Endodermal cell (in vitro differentiated cells): ENCODE data around the gene PRMT1. TPM values are rescaled to one million over a fixed set of nuclear protein-coding genes. Genes with fewer than 3 reads are reported as not detected.
A peak's percentile ranks its signal among the peaks of the same experiment; 100 is the strongest.

Source experiments
- DNase-seq: peaks from one replicate; pipeline ENCODE4 v3.0.0-alpha.2; 2017
- H3K27ac ChIP-seq: 2 replicates; pipeline ENCODE4 v1.5.1; 2013; ENCODE audit warnings: mild to moderate bottlenecking, low read depth, low read length, moderate library complexity
- H3K27me3 ChIP-seq: 2 replicates; pipeline ENCODE4 v1.6.1; 2013; ENCODE audit warnings: mild to moderate bottlenecking, low read length, moderate library complexity; ENCODE audit not compliant: insufficient read depth, control insufficient read depth, poor library complexity, severe bottlenecking
- H3K36me3 ChIP-seq: 2 replicates; pipeline ENCODE4 v1.7.0; 2013; ENCODE audit warnings: mild to moderate bottlenecking, low read length, moderate library complexity; ENCODE audit not compliant: control insufficient read depth, insufficient read depth
- H3K4me1 ChIP-seq: one replicate; pipeline ENCODE4 v1.7.0; 2013; ENCODE audit warnings: low read length; ENCODE audit not compliant: control insufficient read depth, insufficient read depth
- H3K4me3 ChIP-seq: 2 replicates; pipeline ENCODE4 v1.5.1; 2013; ENCODE audit warnings: mild to moderate bottlenecking, low read length, moderate library complexity
- H3K9ac ChIP-seq: 2 replicates; pipeline ENCODE4 v1.6.1; 2013; ENCODE audit warnings: mild to moderate bottlenecking, low read length, moderate library complexity; ENCODE audit not compliant: poor library complexity, severe bottlenecking; ENCODE audit errors: extremely low read depth
- H3K9me3 ChIP-seq: 2 replicates; pipeline ENCODE4 v1.6.1; 2013; ENCODE audit warnings: mild to moderate bottlenecking, low read length, moderate library complexity; ENCODE audit not compliant: control insufficient read depth
- H3K27ac Mint-ChIP-seq: 2 replicates; pipeline ENCODE4 v1.8.0; 2020; ENCODE audit warnings: mixed read lengths
- H3K27me3 Mint-ChIP-seq: 2 replicates; pipeline ENCODE4 v1.8.0; 2021; ENCODE audit warnings: mild to moderate bottlenecking, mixed read lengths; ENCODE audit not compliant: insufficient read depth
- H3K36me3 Mint-ChIP-seq: 2 replicates; pipeline ENCODE4 v1.8.0; 2020; ENCODE audit warnings: low read depth, mixed read lengths
- H3K4me1 Mint-ChIP-seq: 2 replicates; pipeline ENCODE4 v1.8.0; 2020; ENCODE audit warnings: mixed read lengths
- H3K4me3 Mint-ChIP-seq: 2 replicates; pipeline ENCODE4 v1.8.0; 2020; ENCODE audit warnings: mild to moderate bottlenecking, moderate library complexity, mixed read lengths
- H3K9me3 Mint-ChIP-seq: 2 replicates; pipeline ENCODE4 v1.8.0; 2020; ENCODE audit warnings: mild to moderate bottlenecking, mixed read lengths
- WGBS, 2 experiments: methylation state at CpG; one replicate each; pipeline versions ENCODE4 v1.1.5 to v1.1.7; 2013; ENCODE audit warnings: missing lambda C conversion rate in 2 of 2, mixed read lengths in 1 of 2; ENCODE audit not compliant: insufficient coverage in 1 of 2, insufficient read length in 1 of 2; 5-methylcytosine and 5-hydroxymethylcytosine counted together
- total RNA-seq, 2 donors: library from RNA; stranded (reverse); fragmentation: NEBNext Ultra II Directional in 1 of 2; extraction: Animal tissue kit (Norgen Biotek cat#: 25700) in 1 of 2; gene quantifications; 2 replicates in 1 of 2; 3 replicates in 1 of 2; pipeline ENCODE4 v1.2.1, GENCODE V29; 2021
- TF ChIP-seq, protein P1 (sequence below): fragments of 200-600 bp; sonication (generic); conservative IDR thresholded peaks from 2 replicates; pipeline ENCODE4 v1.5.0; 2021; ENCODE audit warnings: antibody characterized with exemption, mild to moderate bottlenecking

Gene PRMT1
- total RNA-seq, 2 donors from 2014 or later, result 343 to 362 TPM

- no peaks in the 10 kb centered on the region for H3K9me3 ChIP-seq
- no peaks in the 10 kb centered on the region for H3K4me1 ChIP-seq
- H3K27ac ChIP-seq, result no peak overlapping the region
- WGBS, 2 experiments, result 91 to 92% methylated on average over 3 to 5 of the region's 5 CpGs
- no peaks in the 10 kb centered on the region for H3K27me3 Mint-ChIP-seq
- no peak overlapping the region for H3K4me3 Mint-ChIP-seq
- no peak overlapping the region for H3K27ac Mint-ChIP-seq
- H3K27me3 ChIP-seq, result peaks cover 5% of the 10 kb centered on the region
- H3K4me1 Mint-ChIP-seq, result no peaks in the 10 kb centered on the region
- DNase-seq, result no peak
- no peak overlapping the region for H3K4me3 ChIP-seq
- H3K9me3 Mint-ChIP-seq, result no peaks in the 10 kb centered on the region
- TF ChIP-seq, protein P1, sequence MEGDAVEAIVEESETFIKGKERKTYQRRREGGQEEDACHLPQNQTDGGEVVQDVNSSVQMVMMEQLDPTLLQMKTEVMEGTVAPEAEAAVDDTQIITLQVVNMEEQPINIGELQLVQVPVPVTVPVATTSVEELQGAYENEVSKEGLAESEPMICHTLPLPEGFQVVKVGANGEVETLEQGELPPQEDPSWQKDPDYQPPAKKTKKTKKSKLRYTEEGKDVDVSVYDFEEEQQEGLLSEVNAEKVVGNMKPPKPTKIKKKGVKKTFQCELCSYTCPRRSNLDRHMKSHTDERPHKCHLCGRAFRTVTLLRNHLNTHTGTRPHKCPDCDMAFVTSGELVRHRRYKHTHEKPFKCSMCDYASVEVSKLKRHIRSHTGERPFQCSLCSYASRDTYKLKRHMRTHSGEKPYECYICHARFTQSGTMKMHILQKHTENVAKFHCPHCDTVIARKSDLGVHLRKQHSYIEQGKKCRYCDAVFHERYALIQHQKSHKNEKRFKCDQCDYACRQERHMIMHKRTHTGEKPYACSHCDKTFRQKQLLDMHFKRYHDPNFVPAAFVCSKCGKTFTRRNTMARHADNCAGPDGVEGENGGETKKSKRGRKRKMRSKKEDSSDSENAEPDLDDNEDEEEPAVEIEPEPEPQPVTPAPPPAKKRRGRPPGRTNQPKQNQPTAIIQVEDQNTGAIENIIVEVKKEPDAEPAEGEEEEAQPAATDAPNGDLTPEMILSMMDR, result no peak
- H3K9ac ChIP-seq, result no peak overlapping the region
- no peaks in the 10 kb centered on the region for H3K36me3 ChIP-seq
- peaks cover 8% of the 10 kb centered on the region for H3K36me3 Mint-ChIP-seq
Observed at GRCh38 chr19:49699364-49699763, 22.3 kb downstream of the PRMT1 start.

DNA sequence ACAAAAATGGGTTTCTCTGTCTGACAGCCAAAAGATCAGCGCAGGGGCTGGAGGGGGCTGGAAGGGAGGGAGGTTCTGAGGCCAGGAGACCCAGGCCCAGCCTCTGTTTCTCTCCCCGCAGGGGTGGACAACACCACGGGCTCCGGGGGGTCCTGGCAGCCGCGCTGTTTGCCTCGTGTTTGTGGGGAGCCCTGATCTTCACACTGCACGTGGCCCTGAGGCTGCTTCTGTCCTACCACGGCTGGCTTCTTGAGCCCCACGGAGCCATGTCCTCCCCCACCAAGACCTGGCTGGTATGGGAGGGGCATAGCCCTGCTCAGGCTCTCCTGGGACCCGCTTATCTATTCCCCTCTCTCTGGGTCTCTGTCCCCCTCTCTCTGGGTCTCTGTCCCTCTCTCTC, 23.5 kb downstream of the PRMT1 start:
- Mint-ChIP-seq H3K4me3 (no peak overlapping the region), H3K4me1 (no peaks in the 10 kb centered on the region), H3K36me3 (peaks cover 6% of the 10 kb centered on the region), H3K27ac (no peak overlapping the region), H3K27me3 (no peaks in the 10 kb centered on the region), H3K9me3 (no peaks in the 10 kb centered on the region)
- Histone ChIP-seq H3K27ac (no peak overlapping the region), H3K9me3 (no peaks in the 10 kb centered on the region), H3K9ac (no peak overlapping the region), H3K4me1 (no peaks in the 10 kb centered on the region), H3K27me3 (peaks cover 5% of the 10 kb centered on the region), H3K4me3 (no peak overlapping the region), H3K36me3 (no peaks in the 10 kb centered on the region)
- whole genome bisulfite sequencing, 2 experiments, result 38 to 81% methylated on average over 3 to 11 of the region's 11 CpGs
- DNase-seq, result no peak
- TF ChIP-seq, protein P1, result no peak

DNA sequence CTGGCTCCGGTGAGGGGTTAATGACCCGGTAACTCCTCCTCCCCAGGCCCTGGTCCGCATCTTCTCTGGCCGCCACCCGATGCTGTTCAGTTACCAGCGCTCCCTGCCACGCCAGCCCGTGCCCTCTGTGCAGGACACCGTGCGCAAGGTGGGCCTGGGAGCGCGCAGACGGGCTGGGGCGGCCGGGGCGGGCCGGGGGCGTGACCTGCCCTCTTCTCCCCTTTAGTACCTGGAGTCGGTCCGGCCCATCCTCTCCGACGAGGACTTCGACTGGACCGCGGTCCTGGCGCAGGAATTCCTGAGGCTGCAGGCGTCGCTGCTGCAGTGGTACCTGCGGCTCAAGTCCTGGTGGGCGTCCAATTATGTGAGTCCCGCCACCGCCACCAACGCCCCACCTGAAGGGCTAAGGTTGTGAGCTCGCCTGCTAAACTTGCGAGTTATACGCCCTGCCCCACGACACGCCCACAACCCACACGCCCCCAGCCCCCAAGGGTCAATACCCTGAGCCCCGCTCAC, 24.3 kb downstream of the PRMT1 start:
- no peak overlapping the region for H3K4me3 Mint-ChIP-seq
- WGBS, 2 experiments, result 35 to 55% methylated on average over 26 to 39 of the region's 40 CpGs
- Histone ChIP-seq H3K27ac (no peak overlapping the region), H3K4me1 (no peaks in the 10 kb centered on the region), H3K36me3 (no peaks in the 10 kb centered on the region), H3K4me3 (no peak overlapping the region), H3K9me3 (no peaks in the 10 kb centered on the region), H3K9ac (no peak overlapping the region), H3K27me3 (peaks cover 5% of the 10 kb centered on the region)
- peak; percentile 75 for DNase-seq
- TF ChIP-seq, protein P1, result no peak
- no peaks in the 10 kb centered on the region for H3K9me3 Mint-ChIP-seq
- no peaks in the 10 kb centered on the region for H3K4me1 Mint-ChIP-seq
- no peak overlapping the region for H3K27ac Mint-ChIP-seq
- H3K27me3 Mint-ChIP-seq, result no peaks in the 10 kb centered on the region
- peaks cover 9% of the 10 kb centered on the region for H3K36me3 Mint-ChIP-seq
